Tibial nerve (tissue), 4 donors: ENCODE data around the gene AUH. TPM values are rescaled to one million over a fixed set of nuclear protein-coding genes. Genes with fewer than 3 reads are reported as not detected.

Experiments used
- DNase-seq, 2 donors: peaks; one replicate each; pipeline ENCODE4 v3.0.0-alpha.2; 2019; ENCODE audit warnings: low spot score in 2 of 2
- H3K27ac ChIP-seq, 4 donors: fragments of 200-600 bp; sonication (generic) in 3 of 4; one replicate each; pipeline ENCODE4 v1.5.1; 2017 to 2019; ENCODE audit warnings: mild to moderate bottlenecking in 1 of 4
- H3K27me3 ChIP-seq, 2 donors: fragments of 200-600 bp; sonication (generic) in 1 of 2; one replicate each; pipeline versions ENCODE4 v1.5.1 to v1.6.0; 2017 to 2019
- H3K36me3 ChIP-seq, 3 donors: fragments of 200-600 bp; sonication (generic); one replicate each; pipeline ENCODE4 v1.5.1; 2018 to 2019
- H3K4me1 ChIP-seq, 4 donors: fragments of 200-600 bp; sonication (generic) in 3 of 4; one replicate each; pipeline ENCODE4 v1.5.1; 2017 to 2019
- H3K4me3 ChIP-seq, 4 donors: fragments of 200-600 bp; sonication (generic) in 3 of 4; one replicate each; pipeline ENCODE4 v1.5.1; 2017 to 2019; ENCODE audit warnings: mild to moderate bottlenecking in 1 of 4, moderate library complexity in 1 of 4
- H3K9me3 ChIP-seq, 4 donors: fragments of 200-600 bp; sonication (generic) in 3 of 4; one replicate each; pipeline ENCODE4 v1.5.1; 2017 to 2019
- CTCF ChIP-seq, 5 experiments: fragments of 200-600 bp in 3 of 5; fragments of 450-650 bp in 2 of 5; sonication (generic) in 3 of 5; IDR thresholded peaks; one replicate each; pipeline ENCODE4 v1.5.1; 2016 to 2019; ENCODE audit warnings: antibody characterized with exemption in 5 of 5, mild to moderate bottlenecking in 3 of 5, moderate library complexity in 2 of 5
- EP300 ChIP-seq, 2 donors: sonication (generic); formaldehyde crosslinking; IDR thresholded peaks; one replicate each; pipeline ENCODE4 v1.6.1; 2017; ENCODE audit warnings: antibody characterized with exemption in 2 of 2, mild to moderate bottlenecking in 1 of 2
- POLR2A ChIP-seq, 2 donors: fragments of 450-650 bp; IDR thresholded peaks; one replicate each; pipeline ENCODE4 v1.6.1; 2017; ENCODE audit warnings: antibody characterized with exemption in 2 of 2, mild to moderate bottlenecking in 2 of 2, moderate library complexity in 2 of 2
- WGBS, 2 donors: methylation state at CpG; one replicate each; pipeline ENCODE4 v1.1.5; 2018; 5-methylcytosine and 5-hydroxymethylcytosine counted together
- total RNA-seq, 4 donors: library from RNA; depleted of rRNA; stranded (reverse); fragments of >200 nt; gene quantifications; one replicate each; pipeline ENCODE4 v1.1.0, GENCODE V29; 2016

Gene AUH
- total RNA-seq, 4 donors from 2014 or later, result 40.5 to 70.1 (median 44.9) TPM

GRCh38 chr9:91198405-91198804 lies 163.3 kb downstream of the AUH start:
- Histone ChIP-seq H3K4me1 (peaks cover 0 to 52% (median 47%) of the 10 kb centered on the region in 4 donors), H3K27me3 (no peaks in the 10 kb centered on the region)
- DNase-seq, result no peak

GRCh38 chr9:91197232-91198181 lies 164.2 kb downstream of the AUH start:
- TF ChIP-seq POLR2A (IDR thresholded peaks at IDR 0.05) (peak in 1 of 2 donors; percentile 26), CTCF (IDR thresholded peaks at IDR 0.05) (no peak), EP300 (IDR thresholded peaks at IDR 0.05) (peak; percentile 99 to 100)
- peak overlapping the region; percentile 67 to 98 (median 96) for H3K27ac ChIP-seq
- peaks cover 0 to 54% (median 49%) of the 10 kb centered on the region in 4 donors for H3K4me1 ChIP-seq
- no peaks in the 10 kb centered on the region for H3K36me3 ChIP-seq
- DNase-seq, result peak; percentile 71 to 95
- WGBS, 2 donors, result 29 to 31% methylated on average over 13 of the region's 13 CpGs
- no peaks in the 10 kb centered on the region for H3K27me3 ChIP-seq
- no peak overlapping the region for H3K4me3 ChIP-seq
- H3K9me3 ChIP-seq, result peaks cover 0 to 7% (median 0%) of the 10 kb centered on the region in 4 donors

More at GRCh38 chr9:91198405-91198804, 163.3 kb downstream of the AUH start:
- H3K36me3 ChIP-seq, result no peaks in the 10 kb centered on the region
- TF ChIP-seq EP300 (IDR thresholded peaks at IDR 0.05), result no peak
- TF ChIP-seq POLR2A (IDR thresholded peaks at IDR 0.05), result no peak
- TF ChIP-seq CTCF (IDR thresholded peaks at IDR 0.05), result no peak
- no peak overlapping the region for H3K4me3 ChIP-seq
- peak overlapping the region; percentile 17 to 98 (median 70) for H3K27ac ChIP-seq
- H3K9me3 ChIP-seq, result peaks cover 0 to 14% (median 0%) of the 10 kb centered on the region in 4 donors

DNA sequence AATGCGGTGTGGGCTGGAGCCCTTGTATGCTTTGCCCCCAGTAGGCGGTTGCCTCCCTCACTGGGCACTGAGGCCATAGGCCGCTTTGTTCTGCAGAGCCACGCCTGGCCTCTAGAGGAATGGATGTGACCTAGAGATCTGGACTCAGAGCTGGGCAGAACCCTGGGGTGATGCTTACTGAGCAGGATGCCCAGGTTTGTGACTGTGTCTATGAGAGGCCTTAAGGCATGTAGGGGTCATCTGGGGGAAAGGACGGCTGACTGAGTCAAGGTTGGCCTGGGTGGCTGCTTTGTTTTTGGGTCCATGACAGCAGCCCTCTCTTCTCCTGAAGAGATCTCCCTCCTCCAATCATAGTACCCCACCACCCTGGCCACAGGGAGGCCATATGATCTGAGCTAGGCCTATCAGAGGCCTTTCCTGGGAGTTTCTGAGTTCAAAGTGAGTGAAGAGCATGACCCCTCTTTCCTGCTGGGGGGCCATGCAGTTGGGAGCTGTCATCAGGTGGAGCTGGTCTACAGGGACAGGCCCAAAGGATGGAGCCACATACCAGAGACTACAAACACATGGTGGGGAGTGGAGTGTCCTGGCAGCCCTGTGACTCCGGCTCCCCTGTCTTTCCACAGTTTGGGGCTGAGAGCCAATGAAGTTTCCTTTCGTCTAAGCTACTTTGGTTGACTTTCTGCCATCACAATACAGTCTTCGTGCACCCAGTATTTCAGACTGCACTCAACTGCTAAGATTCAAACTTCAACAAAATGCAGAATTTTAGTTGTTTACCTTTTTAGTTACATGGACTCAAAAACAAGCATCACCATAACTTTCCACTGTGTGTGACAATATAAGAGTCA lies 165.4 kb downstream of the AUH start:
- peak overlapping the region; percentile 67 to 98 (median 96) for H3K27ac ChIP-seq
- H3K36me3 ChIP-seq, result no peaks in the 10 kb centered on the region
- 70 to 79% methylated on average over 8 of the region's 8 CpGs for WGBS, 2 donors
- H3K4me1 ChIP-seq, result peaks cover 0 to 65% (median 58%) of the 10 kb centered on the region in 4 donors
- peaks cover 0 to 6% (median 0%) of the 10 kb centered on the region in 4 donors for H3K9me3 ChIP-seq
- no peaks in the 10 kb centered on the region for H3K27me3 ChIP-seq
- DNase-seq, result no peak
- TF ChIP-seq POLR2A (IDR thresholded peaks at IDR 0.05) (no peak), EP300 (IDR thresholded peaks at IDR 0.05) (no peak), CTCF (IDR thresholded peaks at IDR 0.05) (no peak)
- no peak overlapping the region for H3K4me3 ChIP-seq

DNA sequence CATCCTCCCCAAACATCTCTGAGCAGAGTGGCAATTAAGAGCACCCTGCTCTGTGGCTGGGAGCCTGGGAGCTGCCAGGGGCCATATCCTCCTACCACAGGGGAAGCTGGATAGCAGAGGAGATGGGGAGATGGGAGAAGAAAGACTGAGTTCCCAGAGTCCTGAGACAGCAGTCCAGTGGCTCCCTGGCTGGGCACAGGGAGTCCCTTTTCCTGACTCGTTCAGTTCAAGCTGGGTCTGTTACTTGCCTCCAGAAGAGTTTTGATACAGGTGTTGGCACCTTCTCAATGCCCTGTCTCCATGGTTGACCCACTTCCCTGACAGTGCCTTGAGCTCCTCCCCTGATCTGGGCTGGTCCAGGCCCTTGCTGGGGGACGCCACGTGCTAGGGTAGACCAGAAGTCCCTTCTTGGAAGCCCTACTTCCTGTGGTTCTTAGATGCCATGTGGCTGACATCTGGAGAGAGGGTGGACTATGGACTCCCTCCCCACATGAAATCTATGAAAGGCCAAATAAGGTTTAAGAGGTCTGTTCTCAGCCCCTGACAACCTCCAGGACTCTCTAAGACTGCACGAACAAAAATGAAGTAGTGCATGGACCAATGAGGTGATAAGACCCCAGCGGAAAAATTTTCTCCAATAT lies 166.2 kb downstream of the AUH start:
- no peaks in the 10 kb centered on the region for H3K9me3 ChIP-seq
- WGBS, 2 donors, result 93 to 96% methylated on average over 5 of the region's 5 CpGs
- no peaks in the 10 kb centered on the region for H3K36me3 ChIP-seq
- DNase-seq, result no peak
- H3K4me3 ChIP-seq, result no peak overlapping the region
- TF ChIP-seq CTCF (IDR thresholded peaks at IDR 0.05) (no peak), POLR2A (IDR thresholded peaks at IDR 0.05) (no peak), EP300 (IDR thresholded peaks at IDR 0.05) (no peak)
- no peaks in the 10 kb centered on the region for H3K27me3 ChIP-seq
- peak overlapping the region in 3 of 4 donors; percentile 94 to 98 (median 97) for H3K27ac ChIP-seq
- H3K4me1 ChIP-seq, result peaks cover 0 to 65% (median 58%) of the 10 kb centered on the region in 4 donors
